ENCODE results near the gene EDN2.

- no peak for TF ChIP-seq REST (IDR thresholded peaks at IDR 0.05; ENCODE audit: insufficient read depth in 1 of 2, low read depth in 2 of 2, low read length in 2 of 2)
- no peak for TF ChIP-seq TAF1 (IDR thresholded peaks at IDR 0.05; ENCODE audit: borderline replicate concordance, insufficient read depth, low read length)
- TF ChIP-seq POLR2AphosphoS5 (IDR thresholded peaks at IDR 0.05; ENCODE audit: low read depth, low read length), result no peak; the same call in 1 of the 2 replicates
- TF ChIP-seq SIN3A (IDR thresholded peaks at IDR 0.05; ENCODE audit: borderline replicate concordance, insufficient read depth, low read length), result no peak
- TF ChIP-seq FOXP2 (optimal IDR thresholded peaks at IDR 0.05; ENCODE audit: borderline replicate concordance, extremely low read depth, extremely low read length, insufficient read depth), result no peak
Observed at GRCh38 chr1:41461790-41462679, 22.4 kb downstream of the EDN2 start.

Measured in PFSK-1 (cell line).